GM21717 (cell line): ENCODE results near the gene LAMP5.

Experiments
- ATAC-seq: cut with Tn5 transposase; IDR thresholded peaks from one replicate; pipeline ENCODE4 v1.9.1; 2021; ENCODE audit warnings: mild to moderate bottlenecking, moderate library complexity; ENCODE audit not compliant: unreplicated experiment

LAMP5 gene

DNA sequence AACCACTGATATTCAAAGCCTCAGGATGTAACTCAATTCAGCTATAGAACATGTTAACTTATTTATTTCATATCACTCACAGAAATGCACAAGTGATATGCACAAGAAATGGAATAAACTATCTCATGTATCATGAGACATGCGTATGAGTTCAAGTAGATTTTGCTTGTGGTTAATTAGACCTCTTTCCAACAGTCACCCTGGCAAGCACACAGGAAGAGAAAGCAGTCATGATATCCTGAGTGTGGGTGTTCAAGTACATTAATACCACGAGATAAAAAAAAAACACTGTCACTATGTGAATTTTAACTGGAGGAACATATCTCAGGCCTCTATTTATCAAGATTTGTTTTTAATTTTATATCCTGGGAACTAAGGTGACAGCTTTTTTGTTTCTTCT lies 64.2 kb downstream of the LAMP5 start:
- no peak for ATAC-seq
